ENCODE measurements around the gene TMEM150A. TPM values are rescaled to one million over a fixed set of nuclear protein-coding genes. Genes with fewer than 3 reads are reported as not detected.

Gene TMEM150A
- total and polyA plus RNA-seq, 2 of the 13 experiments (the other 11 are each of a cell fraction or from before 2014, with no cell fraction given), result 30.1 to 70.4 TPM

DNA sequence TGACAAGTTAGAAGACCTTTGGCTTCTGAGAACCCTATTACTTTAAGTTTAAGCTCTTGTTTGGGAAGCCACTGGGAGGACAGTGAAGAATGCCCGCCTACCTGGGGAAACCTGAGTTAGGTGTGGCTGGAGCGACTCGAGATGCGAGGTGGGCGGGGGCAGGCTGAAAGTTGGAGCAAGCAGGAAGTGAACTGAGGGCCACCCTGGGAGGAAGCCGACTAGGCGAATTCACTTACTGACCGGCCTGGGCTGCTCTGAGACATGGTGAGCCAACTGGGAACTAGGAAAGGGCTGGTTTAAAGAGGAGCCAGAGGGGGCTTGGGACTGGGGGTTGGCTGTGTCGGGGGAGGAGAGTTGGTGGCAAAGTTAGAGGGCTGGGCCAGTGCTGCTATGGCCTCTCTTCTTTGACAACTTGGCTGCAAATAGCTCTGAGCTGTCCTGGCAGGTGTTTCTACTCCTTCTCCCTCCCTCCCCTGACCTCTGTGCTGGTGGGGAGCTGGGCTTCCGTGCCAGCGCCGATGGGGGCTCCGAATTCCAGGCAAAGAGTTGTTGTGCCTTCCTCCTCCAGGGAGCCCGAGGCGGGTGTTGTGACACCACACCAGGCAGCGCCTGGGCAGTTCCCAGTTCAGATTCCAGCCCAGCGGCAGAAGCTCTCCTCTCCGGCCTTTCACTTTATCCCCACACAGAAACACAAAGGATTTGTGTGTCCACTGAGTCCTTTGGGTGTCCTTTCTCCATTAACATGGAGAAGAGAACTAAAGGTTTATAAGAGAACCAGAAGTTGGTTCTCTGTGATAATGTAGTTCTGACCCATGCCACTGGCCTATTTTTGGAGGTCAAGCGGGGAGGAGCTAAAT lies 24.9 kb downstream of the TMEM150A start, which contains the start of gene VAMP8 (continued):
- TF ChIP-seq ZEB1 (IDR thresholded peaks at IDR 0.05; ENCODE audit: insufficient replicate concordance, low read depth), result peak; percentile 94
- 0 out of 2 replicates have a peak, but pooled peaks have one; percentile 11 for TF ChIP-seq SP5 (CRISPR knock-in tag; IDR thresholded peaks at IDR 0.05; ENCODE audit: borderline replicate concordance, low read depth)
- peak; percentile 85 for TF ChIP-seq NRL (CRISPR knock-in tag; IDR thresholded peaks at IDR 0.05; ENCODE audit: borderline replicate concordance)
- TF ChIP-seq ZNF883 (CRISPR knock-in tag; IDR thresholded peaks at IDR 0.05; ENCODE audit: not compliant biosample characterization), result peak; percentile 67
- TF ChIP-seq NCOA1 (CRISPR knock-in tag; IDR thresholded peaks at IDR 0.05), result peak; percentile 25; the same call in 1 of the 2 replicates
- peak; percentile 75 for TF ChIP-seq ELF1 (CRISPR knock-in tag; IDR thresholded peaks at IDR 0.05)
- TF ChIP-seq SYNCRIP (IDR thresholded peaks at IDR 0.05; ENCODE audit: insufficient read depth, low read depth, low read length), result no peak
- TF ChIP-seq CCDC6 (CRISPR knock-in tag; IDR thresholded peaks at IDR 0.05), result peak; percentile 46; the same call in 1 of the 2 replicates
- 0 out of 2 replicates have a peak, but pooled peaks have one; percentile 8 for TF ChIP-seq SOX5 (CRISPR knock-in tag; IDR thresholded peaks at IDR 0.05; ENCODE audit: borderline replicate concordance)
- 0 out of 2 replicates have a peak, but pooled peaks have one; percentile 11 for TF ChIP-seq ZNF225 (CRISPR knock-in tag; IDR thresholded peaks at IDR 0.05)
- TF ChIP-seq, protein P1, sequence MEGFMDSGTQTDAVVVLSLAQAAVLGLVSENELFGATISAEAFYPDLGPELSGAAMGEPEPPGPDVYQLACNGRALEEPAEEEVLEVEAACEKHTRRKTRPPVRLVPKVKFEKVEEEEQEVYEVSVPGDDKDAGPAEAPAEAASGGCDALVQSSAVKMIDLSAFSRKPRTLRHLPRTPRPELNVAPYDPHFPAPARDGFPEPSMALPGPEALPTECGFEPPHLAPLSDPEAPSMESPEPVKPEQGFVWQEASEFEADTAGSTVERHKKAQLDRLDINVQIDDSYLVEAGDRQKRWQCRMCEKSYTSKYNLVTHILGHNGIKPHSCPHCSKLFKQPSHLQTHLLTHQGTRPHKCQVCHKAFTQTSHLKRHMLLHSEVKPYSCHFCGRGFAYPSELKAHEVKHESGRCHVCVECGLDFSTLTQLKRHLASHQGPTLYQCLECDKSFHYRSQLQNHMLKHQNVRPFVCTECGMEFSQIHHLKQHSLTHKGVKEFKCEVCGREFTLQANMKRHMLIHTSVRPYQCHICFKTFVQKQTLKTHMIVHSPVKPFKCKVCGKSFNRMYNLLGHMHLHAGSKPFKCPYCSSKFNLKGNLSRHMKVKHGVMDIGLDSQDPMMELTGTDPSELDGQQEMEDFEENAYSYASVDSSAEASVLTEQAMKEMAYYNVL (CRISPR knock-in tag; IDR thresholded peaks at IDR 0.05; ENCODE audit: borderline replicate concordance), result 0 out of 2 replicates have a peak, but pooled peaks have one; percentile 19
- peak; percentile 64; the same call in 1 of the 2 replicates for TF ChIP-seq HNF1B (CRISPR knock-in tag; IDR thresholded peaks at IDR 0.05)
- TF ChIP-seq FOXP1 (IDR thresholded peaks at IDR 0.05), result no peak
- TF ChIP-seq FOXP1 (CRISPR knock-in tag; IDR thresholded peaks at IDR 0.05), result no peak
- no peak for TF ChIP-seq ESRRA (CRISPR knock-in tag; IDR thresholded peaks at IDR 0.05; ENCODE audit: low read depth)
- TF ChIP-seq KDM2A (CRISPR knock-in tag; IDR thresholded peaks at IDR 0.05; ENCODE audit: borderline replicate concordance, low read depth), result peak; percentile 23; the same call in 1 of the 2 replicates
- TF ChIP-seq ZNF772 (CRISPR knock-in tag; IDR thresholded peaks at IDR 0.05), result peak; percentile 71; the same call in 1 of the 2 replicates
- peak; percentile 41; the same call in 1 of the 2 replicates for TF ChIP-seq SNAPC5 (CRISPR knock-in tag; IDR thresholded peaks at IDR 0.05; ENCODE audit: borderline replicate concordance)
- 0 out of 2 replicates have a peak, but pooled peaks have one; percentile 19 for TF ChIP-seq RELA (CRISPR knock-in tag; IDR thresholded peaks at IDR 0.05)
- TF ChIP-seq MTF2 (CRISPR knock-in tag; IDR thresholded peaks at IDR 0.05; ENCODE audit: borderline replicate concordance), result no peak
